HG02973 (cell line): ENCODE data around the gene AOPEP.
"Not testable (repeated sequence)": the region's sequence is repeated elsewhere in the genome, so short reads cannot be mapped to it uniquely, and the experiment has no call there.

Experiments
- ATAC-seq: cut with Tn5 transposase; IDR thresholded peaks from one replicate; pipeline ENCODE4 v1.9.1; 2021; ENCODE audit warnings: moderate library complexity; ENCODE audit not compliant: unreplicated experiment

The AOPEP gene

DNA sequence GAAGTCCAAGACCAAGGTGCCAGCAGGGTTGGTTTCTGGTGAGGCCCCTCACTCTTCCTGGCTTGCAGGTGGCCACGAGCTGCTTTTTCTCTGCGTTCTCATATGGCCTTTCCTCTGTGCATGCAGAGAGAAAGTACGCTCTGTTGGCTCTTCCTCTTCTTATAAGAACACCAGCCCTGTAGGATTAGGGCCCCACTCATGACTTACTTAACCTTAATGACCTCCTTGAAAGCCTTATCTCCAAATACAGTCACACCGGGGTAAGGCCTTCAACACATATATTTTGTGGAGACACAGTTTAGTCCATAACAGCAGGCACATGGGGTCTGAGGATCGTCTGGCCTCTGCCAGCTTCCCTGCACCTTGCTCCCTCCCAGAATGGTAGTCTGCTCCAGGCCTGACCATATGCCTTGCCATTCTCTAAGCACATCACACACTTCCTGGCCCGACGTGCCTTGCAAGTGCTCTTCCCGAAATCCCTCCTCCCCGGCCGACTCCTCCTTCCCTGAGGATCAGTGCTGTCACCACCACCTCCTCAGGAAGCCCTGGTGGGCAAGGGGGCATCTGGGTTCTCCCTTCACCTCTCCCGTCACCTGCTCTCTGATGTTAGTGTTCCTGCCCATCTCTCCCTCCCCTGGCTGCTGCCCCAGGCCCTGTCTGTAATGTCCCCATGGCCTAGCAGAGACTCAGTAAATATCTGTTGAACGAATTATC, 200.7 kb downstream of the AOPEP start:
- no peak for ATAC-seq

DNA sequence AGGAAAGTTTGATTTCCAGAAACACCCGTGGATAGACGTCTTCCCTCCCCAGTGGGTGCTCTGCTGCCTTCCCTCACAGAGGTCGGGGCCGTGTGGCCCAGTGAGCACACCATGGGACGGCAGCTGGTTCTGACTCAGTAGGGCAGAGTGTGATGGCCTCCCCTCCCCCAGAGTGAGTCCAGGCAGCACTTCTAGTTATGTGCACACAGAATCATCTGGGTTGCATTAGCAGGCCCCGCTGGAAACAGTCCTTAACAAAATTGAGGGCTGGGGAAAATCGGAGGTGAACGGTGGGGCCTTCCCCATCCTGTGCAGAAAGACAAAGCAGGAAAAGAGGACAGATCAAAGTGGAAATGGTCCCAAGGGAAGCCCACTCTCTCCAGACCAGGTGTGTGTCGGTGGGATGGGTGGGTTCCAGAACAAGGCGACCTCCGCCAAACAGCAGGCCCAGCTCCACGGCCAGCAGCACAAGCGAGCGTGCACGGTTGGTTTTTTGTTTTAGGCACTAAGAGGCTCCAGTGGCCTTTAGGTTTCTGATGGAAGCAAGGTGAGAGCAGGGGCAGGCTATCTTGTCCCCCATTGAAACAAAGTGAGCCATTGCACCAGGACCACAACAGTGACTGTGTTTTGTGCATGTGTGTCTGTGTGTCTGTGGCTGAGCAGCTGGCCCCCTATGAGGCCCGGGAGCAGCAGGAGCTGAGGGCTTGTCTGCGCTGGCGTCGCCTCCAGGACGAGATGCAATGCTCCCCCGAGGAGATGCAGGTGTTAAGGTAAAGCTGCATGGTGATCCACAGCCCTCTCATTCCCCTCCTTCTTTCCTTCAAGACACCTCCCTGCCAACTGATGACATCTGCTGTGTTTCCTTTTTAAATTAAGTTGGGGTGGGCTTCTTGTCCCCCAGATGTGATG, 201.5 kb downstream of the AOPEP start:
- no peak for ATAC-seq

DNA sequence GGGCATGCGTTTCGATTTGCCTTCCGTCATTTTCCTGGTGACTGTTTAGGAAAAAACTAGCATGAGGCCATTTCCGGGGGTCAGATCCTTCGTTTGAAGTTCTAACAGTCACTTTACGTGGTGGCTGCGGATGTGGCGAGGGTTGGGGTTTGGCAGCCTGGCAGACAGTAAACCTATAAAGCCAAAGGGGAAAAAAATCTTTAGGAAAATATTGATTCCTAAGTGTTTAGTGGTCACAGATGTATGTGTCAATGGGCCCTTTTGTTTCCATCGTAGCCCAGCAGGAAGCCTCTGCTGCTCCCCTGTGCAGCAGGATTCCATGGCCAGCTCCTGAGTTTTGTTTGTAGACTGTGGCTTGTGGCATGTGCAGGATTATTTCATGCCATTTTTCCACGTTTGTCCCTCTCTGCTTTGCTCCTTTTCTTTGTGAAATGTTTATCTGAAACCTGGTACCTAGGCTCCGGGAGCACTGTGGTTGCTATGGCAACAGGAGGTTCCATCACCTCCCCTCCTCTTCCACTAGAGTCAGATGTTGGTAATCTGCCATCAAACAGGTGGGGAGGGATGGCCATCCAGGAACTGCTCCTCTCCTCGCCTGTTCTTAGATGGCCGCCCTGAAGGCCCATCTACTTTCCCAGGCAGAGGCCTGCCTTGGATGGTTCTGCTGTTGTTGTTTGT, 202.3 kb downstream of the AOPEP start:
- ATAC-seq: no peak

DNA sequence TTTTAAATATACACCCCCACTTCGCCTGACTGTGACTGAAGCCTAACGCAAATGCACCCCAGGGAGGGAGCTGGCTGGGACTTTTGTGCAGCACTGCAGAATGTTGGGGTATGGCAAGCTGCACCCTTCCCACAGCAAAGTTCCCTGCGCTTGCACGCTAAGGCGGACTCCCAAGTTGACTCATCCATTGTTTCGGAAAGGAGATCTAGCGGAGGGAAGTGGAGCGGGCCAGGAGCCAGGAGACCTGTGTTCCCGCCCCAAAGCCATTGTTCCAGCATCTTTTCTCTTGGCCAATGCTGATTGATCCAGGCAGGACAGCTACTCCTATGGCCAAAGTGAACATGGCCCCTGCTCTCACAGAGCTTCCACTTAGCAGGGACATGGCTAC, 202.9 kb downstream of the AOPEP start:
- ATAC-seq: no peak

DNA sequence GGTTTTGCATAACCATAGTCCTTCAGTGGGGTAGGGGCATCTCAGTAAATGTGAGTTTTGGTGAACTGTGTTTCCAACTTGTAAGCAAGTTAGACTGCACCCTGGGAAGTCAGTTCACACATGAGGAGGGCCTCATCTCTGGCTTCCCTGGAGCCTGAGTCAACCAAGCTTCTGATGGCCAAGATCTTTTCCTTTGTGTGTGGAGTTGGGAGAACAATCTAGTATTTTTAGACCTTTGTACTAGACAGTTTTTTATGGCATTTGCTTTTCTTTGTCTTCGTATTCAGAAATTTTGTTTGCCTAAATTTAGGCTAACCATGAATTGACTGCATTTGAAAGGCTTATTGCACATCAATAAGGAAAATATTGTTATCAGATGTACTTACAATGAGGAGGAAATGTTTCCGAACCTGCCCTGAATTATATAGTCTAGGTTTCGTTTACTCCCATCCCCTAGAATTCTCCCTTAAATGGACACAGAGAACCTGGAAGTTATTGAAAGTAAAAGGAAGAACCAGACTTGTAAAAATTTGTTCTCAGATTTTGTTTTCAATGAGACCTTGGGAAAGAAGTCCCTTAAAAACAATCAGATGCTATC, 204.6 kb downstream of the AOPEP start:
- no peak for ATAC-seq

DNA sequence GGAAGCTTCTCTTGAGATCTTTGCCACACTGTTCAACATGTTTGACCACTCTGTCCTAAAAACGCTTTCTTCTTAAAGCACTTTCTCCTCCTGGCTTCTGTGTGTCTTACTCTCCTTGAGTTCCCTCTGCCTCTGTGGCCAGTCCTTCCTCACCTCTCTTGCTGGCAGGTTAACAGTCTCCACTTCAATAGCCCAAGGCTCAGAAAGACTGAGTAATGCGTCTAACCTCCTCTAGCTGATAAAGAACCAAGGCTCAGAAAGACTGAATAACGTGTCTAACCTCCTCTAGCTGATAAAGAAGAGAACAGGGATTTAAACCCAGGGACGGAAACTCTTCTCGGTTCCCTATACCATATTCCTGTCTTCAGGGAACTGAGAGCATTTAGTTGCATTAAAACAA, 205.2 kb downstream of the AOPEP start:
- no peak for ATAC-seq

DNA sequence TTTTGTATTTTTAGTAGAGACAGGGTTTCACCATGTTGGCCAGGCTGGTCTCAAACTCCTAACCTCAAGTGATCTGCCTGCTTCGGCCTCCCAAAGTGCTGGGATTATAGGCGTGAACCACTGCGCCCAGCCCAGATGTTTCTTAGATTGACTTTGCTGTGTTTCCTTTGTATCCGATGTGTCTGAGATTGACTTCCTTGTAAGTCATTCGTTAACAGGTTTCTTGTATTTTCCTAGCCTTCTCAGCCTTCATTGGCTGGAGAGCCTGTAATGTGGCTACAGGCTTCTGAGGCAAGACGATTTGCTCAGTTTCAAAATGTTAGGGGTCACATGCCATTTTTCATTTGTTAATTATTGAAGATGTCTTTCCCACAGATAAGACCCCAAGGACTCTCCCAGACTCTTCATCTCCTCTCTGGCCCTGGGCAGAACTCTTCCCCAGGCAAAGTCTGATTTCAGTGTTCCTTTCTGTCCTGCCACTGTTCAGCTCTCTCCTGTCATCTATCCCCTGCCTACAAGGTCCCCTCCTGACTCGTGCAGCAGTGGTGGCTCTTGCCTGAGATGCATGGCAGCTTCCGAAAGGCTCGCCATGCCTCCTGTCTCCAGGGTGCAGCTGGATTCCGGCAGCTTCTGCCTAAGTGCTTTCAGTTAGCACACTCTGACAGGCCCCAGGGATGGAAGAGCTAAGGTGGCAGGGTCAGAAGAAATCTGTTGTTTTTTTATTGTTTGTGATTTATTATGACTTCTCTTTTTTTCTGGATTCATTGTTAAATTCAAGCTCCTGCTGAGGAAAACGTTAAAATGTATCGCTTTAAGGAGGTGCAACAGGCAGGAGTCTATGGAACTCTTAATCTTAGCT, 206.4 kb downstream of the AOPEP start:
- no peak for ATAC-seq

DNA sequence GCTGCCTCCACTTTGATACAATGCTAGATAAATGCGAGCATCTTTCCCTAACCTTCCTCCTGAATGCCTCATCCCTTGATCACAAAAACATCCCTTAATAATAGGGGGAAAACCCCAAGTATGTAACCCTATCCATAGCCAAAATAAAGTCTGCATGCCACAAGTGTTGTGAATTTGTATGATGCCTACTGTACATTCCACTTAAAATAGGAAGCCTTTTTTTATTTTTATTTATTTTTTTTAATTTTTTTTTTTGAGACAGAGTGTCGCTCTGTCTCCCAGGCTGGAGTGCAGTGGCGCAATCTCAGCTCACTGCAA, 207.0 kb downstream of the AOPEP start:
- ATAC-seq: no peak

DNA sequence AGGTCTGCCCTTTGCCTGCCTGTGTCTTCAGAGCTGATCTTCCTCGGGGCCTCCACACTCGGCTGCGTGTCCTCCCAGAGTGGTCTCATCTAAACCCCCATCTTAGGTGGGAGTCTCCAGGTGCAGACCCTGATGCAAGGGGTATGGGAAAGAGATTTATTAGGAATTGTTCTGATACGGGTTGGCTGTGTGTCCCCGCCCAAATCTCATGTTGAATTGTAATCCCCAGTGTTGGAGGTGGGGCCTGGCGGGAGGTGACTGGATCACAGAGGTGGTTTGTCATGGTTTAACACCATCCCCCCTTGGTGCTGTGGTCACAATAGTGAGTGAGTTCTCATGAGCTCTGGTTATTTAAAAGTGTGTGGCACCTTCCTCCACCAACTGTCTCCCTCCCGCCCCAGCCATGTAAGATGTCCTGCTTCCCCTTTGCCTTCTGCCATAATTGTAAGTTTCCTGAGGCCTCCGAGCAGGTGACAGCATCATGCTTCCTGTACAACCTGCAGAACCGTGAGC, 208.4 kb downstream of the AOPEP start:
- no peak for ATAC-seq

DNA sequence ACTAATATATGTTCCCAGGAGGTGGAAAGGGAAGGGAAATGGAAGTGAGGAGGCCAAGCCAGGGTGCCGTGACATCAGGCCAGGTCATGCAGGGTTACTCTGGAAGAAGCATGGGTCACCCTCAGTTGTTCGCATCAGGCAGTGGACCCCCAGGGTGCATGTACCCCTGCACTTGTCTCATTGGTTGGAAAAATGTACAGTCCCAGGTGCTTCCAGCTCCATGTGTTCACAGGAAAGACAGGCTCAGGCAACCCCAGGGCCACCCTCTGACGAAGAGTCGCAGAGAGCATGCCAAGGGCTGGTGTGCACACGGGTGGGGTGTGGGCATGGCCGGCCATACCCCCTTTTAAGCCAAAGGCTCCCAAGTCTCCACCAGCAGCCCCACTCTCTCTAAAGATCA, 208.9 kb downstream of the AOPEP start:
- no peak for ATAC-seq

DNA sequence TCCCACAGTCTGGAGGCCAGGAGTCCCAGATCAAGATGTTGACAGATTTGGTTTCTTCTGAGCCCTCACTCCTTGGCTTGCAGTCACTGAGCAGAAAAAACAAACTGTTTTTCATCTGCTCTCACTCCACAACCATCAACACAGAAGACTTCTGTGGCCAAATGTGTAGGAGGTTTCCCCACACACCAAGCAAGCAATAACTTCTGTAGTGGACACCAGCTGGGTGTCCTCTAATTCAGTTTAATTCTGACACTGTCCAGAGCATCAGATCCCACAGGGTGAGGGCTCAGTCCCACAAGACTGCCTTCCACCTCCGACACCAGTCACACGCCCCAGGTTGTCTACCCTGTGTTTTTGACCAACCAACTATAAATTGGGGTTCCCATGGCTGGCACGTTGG, 209.9 kb downstream of the AOPEP start:
- no peak for ATAC-seq

DNA sequence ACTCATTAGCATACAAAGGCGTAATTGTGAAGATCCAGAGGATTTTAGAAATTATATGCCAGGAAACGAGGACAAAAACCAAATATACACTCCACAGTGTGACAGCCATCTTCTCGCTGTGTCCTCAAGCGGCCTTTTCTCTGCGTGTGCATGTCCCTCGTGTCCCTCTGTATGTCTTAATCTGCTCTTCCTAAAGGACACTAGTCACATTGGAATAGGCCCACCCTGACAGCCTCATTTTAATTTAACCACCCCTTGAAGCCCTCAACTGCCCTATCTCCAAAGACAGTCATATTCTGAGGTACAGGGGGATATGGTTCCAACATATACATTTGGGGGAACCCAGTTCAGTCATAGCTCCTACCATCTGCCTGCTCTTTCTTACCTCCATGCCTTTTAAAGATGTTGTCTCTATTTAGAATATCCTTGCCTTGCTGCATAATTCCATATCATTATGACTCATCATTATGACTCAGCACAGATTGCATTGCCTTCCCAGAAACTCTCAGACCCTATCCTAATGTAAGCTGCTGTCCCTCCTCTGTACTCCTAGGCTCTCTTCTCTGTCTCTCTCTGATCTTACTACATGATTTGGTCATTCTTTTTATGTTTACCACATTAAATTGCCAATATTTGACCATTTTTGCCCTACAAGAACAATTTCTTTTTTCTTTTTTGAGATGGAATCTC, 210.9 kb downstream of the AOPEP start:
- ATAC-seq: no peak

DNA sequence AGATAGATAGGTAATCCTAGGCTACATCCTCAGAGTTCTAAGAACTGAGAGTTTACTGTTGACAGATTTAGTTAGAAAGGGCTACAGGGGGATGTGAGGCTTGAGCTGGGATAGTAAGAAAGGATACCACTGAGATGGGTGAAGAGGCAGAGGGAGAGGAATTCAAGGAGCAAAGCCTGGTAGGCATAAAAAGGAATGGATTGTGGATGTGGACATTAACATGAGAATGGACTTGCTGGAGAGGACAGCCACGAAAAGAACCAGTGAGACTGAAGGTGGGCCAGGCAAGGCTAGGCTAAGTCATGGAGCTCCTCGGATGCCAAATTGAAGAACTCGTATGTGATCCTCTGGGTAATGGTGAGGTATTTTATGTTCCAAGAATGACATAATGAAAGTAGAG, 211.9 kb downstream of the AOPEP start:
- no peak for ATAC-seq

DNA sequence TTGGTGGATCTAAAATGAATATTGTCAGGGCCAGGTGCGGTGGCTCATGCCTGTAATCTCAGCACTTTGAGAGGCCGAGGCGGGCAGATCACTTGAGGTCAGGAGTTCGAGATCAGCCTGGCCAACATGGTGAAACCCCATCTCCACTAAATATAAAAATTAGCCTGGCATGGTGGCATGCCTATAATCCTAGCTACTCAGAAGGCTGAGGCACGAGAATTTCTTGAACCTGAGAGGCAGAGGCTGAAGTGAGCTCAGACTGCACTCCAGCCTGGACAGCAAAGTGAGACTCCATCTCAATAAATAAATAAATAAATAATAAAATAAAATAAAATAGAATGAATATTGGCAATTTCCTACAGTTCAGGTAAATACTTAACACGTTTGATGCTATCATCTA, 213.8 kb downstream of the AOPEP start:
- not testable (repeated sequence) for ATAC-seq

DNA sequence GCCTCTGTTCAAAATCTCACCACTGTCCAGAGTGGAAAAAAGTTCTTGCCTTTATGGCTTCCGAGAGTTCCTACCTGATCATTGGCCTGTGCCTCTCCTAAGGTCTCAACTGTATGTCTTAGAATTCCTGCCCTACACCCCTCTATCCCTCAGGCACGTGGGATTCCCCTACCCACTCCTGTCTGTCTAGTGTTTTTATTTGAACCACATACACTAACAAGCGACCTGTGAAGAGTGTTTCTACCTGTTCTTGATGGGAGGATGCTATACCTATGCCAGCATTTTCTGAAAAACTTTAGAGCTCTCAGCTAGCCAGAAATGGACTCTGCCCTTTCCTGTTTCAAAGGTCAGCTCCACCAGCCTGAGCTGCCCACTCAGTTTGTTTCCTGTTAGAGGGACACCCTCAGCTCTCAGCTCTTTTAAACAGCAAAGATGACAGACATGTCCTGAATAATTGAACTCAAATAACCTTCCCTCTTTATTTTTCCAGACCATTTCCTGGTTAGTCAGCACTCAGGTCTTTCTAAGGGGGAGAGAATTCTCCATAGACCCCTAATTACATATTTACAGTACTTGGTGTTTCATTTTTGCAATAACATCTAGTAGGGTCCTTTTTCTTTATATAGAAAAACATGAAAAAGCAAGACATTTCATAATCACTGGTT, 214.8 kb downstream of the AOPEP start:
- ATAC-seq: no peak

DNA sequence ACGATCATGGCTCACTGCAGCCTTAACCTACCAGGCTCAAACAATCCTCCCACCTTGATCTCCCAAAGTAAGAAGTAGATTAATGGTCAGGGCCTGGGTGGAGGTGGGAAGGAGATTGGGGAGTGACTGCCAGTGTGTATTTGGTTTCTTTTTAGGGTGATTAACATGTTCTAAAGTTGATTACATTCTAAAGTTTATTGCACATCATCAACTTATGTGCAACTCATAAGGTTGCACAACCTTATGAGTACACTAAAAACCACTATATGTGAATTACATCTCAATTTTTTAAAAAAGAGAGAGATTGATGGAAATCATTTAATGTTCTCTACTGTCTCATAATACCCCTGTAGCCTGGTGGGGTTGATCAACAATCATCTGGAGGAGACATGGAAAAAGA, 218.1 kb downstream of the AOPEP start:
- no peak for ATAC-seq

DNA sequence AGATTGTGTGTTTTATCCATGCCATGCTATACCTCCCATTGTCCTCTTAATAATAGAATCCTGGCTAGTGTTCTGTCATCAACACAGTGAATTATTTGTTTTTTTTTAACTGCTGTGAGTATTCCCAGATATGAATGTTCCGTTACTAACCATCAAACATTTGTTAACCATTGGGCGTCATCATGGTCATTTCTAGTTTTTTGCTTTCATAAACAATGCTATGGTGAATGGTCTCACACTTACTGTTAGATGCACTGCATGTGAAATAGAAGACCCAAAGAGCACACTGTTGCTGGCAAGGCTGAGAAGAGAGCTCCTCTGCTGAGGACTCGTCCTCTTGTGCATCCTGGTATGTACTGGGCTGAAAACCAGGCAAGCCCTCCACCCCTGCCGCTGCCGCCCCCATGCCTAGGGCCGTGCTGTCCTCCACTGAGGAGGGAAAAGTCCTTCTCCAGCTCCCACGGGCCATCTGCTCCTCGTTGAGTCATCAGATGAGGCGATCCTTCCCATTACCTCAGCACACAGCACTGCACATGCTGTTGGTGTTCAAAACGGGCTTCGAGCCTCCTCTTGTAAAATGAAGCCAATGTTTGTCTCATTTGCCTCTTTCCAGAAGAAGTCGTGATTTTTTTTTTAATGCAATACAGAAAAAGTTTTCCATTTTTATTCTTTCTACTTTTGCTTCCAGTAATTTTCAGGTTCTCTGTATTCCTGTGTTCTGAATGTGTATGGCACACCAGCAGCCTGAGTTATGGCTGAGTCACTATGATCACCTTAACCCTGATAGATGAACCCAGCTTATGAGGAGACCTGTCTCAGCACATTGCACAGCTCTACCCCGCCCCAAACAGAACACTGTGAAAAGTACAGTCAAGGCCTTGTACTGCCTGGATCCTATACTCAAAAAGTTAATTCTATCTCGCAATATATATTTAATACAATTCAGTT, 219.0 kb downstream of the AOPEP start:
- no peak for ATAC-seq

DNA sequence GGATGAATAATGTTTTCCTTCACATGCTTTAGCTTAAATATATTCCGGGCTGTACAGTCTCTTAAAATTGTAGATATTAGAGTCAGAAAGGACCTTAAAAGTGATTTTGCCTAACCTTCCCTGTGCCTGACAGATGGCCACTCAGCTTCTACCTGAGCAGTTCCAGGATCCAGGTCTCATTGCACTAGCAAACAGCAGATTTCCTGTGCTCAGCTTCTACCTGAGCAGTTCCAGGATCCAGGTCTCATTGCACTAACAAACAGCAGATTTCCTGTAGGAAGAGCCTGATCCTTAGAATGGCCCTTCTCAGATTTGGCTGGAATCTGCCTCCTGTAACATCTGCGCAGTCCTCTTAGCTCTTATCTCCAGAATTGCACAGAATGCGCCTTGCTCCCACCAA, 219.8 kb downstream of the AOPEP start:
- ATAC-seq: no peak
